Stimulated activated CD4-positive, alpha-beta T cell treated with anti-CD3 and anti-CD28 coated beads, Interleukin-12 subunit alpha, Interleukin-12 subunit beta, amount 100 ng/mL, for 24 hours (primary cell): ENCODE data around the gene WNK4.
A peak's percentile ranks its signal among the peaks of the same experiment; 100 is the strongest.

Source experiments
- DNase-seq, 2 experiments: peaks; one replicate each; pipeline ENCODE4 v3.0.0-alpha.2; 2020; ENCODE audit warnings: low read depth in 2 of 2

WNK4 gene

DNA sequence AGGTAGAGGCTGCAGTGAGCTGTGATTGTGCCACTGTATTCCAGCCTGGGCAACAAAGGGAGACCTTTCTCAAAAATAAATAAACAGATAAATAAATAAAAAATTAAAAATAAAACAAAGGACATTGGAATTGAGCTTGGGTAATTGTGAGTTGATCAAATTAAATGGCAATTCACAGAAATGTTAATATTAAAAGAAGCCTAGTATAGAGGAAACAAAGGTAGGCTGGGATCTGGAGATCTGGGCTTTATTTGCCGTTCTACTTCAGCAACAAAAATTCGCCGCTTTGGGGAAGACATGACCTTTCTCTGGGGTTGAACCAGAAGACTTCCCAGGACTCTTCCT lies 7.5 kb upstream of the WNK4 start:
- DNase-seq, result no peak

DNA sequence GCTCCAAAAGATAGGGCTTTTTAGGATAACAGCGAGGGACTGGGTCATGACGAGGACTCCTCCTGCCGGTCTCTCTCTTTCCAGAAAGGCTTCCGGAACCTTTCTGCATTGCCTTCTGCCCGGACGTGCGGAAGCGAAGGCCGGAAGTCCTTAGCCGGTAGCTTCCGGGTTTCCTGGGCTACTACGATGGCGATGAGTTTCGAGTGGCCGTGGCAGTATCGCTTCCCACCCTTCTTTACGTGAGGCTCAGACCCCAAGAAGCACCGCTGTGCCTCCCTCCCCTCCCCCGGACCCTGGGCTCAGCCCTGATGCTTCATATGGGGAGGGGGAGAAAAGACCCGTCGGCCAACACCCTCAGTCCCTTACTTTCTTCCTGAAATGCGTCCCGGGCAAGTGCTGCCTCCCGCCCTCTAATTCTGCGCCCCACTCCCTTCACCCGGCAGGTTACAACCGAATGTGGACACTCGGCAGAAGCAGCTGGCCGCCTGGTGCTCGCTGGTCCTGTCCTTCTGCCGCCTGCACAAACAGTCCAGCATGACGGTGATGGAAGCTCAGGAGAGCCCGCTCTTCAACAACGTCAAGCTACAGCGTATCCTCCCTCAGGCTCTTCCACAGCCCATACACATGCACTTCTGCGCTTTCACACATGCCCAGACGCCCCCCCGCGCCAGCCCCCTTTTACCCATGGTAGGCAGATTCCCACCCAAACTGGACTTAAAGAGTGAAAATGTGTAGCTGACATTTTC lies 6.9 kb upstream of the WNK4 start, which contains the start of gene VPS25:
Gene VPS25 (plus strand): TSS at position 160 of the 746 bp plus-strand sequence. CDS start 27 bp downstream, at position 187.
- peak; percentile 59 to 61 for DNase-seq

DNA sequence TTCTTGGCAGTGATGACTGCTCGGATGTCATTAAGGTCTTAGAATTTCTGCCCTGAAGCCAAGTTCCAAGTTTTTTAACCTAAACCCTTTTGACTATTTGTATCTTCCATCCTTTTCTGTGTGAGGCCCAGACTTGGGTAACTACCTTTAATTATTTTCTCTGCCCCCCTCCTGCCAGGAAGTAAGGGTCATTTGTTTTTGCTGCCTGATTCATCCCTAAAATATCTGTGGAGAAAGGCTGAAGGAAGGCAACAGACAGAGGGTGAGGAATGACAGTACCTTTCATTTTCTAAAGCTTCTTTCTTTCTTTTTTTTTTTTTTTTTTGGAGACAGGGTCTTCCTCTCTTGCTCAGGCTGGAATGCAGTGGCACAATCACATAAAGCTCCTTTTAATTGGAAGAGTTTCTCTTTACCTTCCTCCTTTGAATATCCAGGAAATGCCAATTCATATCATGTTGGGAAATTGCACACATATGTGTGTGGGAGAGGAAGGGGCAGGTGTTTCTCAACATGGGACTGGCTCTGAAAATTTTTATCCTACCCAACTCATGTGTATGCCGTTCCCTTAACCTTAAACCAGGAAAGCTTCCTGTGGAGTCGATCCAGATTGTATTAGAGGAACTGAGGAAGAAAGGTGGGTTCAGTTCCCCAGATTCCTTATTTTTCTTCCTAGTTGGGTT lies 6.2 kb upstream of the WNK4 start:
- DNase-seq, result no peak

DNA sequence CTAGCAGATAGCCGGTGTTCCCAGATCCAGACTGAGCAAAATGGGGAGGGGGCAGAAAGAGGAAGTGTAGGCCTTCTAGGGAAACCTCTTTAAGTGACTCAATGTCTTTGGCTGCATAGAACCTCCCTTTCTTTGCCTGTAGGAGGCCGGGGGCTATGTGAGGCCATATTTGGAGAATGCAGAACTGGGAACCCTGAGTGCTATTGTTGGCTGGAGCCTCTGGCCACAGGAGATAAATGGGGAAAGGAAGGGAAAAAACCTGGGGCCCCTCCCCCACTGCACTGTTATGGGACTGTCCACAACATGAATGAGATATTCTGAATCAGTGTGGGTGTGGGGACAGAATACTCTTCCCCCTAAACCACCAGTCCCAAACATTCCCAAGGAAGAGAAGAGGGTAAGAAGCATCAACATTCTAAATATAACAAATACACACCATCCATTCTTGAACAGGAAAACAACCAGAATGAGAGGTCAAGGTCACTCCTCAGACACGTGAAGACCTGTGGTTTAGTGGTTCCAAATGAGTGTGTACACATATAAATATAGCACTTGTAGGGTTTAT lies 4.8 kb upstream of the WNK4 start:
- DNase-seq, result no peak

DNA sequence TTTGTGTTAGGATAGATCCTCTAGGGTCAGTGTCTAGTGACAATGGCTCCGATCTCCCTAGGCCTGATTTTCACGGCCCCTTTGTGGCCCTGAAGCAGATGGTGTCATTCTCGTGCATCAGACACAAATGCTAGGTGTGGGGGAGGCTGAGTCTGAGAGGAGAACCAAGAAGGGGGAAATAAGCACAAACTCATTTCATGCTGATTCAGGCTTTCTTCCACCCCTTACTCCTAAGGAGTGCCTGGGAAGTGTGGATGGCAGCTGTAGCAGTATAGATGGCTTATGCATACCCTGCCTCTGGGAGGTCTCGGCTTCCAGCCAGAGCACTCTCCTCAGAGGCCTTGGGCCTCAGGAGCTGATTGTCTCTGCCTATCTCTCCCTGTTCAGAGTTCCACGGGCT lies 1.8 kb upstream of the WNK4 start:
- DNase-seq, result no peak

DNA sequence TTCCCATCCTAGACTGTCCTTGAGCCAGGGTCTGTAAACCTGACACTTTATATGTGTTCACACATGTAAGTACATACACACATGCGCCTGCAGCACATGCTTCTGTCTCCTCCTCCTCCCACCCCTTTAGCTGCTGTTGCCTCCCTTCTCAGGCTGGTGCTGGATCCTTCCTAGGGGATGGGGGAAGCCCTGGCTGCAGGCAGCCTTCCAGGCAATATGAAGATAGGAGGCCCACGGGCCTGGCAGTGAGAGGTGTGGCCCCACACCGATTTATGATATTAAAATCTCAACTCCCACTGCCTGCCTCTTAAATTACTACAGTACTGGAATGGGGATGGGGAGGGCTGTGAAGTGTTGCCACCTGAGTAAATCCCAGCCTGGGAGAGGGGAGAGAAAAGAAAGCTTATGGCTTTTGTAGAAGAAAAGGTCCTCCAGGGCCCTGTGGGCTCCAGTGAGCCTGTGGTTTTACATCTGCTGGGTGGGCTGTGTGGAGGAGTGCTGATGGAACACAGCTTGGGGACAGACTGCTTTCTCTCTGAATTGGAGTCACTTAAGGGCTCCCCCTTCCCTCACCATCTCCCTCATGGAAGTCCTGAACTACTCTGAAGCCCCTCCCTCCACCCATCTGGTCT lies 990 bp upstream of the WNK4 start:
- no peak for DNase-seq

DNA sequence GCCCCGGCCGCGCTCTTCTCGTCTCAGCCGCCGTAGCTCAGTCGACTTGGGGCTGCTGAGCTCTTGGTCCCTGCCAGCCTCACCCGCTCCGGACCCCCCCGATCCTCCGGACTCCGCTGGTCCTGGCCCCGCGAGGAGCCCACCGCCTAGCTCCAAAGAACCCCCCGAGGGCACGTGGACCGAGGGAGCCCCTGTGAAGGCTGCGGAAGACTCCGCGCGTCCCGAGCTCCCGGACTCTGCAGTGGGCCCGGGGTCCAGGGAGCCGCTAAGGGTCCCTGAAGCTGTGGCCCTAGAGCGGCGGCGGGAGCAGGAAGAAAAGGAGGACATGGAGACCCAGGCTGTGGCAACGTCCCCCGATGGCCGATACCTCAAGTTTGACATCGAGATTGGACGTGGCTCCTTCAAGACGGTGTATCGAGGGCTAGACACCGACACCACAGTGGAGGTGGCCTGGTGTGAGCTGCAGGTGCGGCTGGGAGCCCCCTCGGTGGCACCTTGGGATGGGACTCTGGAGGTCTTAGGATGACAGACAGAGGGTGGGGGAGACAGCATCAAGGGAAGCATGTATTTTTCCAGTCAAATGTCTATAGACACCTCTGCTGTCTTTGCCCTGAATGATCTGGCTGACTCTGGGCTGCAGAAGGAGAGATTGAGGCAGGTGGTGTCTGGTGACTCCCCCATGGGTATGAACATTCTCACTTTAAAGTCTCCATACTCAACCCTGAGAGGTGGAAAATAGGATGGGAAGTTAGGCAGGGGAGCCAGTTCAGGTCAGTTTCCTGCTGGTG lies 635 bp downstream of the WNK4 start:
- DNase-seq, result no peak

DNA sequence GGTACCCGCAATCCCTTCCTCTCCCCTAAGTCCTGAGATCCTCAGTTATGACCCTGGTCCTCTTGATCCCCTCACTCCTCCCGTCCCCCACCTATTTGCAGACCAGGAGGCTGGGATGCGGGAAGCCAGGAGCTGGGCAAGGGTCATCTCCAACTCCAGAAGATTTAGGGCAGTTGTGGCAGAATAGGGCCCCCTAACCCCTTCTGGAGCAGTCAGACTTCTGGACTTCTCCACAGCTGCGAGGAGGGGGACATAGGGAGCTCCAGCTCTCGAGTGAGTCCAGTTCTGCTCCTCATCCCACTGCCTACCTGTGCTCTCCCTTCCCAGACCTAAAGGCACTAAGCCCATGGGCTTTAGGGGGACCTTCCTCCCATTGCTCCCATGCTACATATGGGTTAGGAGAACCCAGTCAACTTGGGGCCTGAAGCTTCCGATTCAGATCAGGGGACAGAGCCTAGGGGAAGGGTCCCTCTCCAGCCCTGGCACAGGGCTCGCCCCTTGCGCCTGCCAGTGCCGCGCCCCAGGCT lies 1.3 kb downstream of the WNK4 start:
- DNase-seq, result no peak

DNA sequence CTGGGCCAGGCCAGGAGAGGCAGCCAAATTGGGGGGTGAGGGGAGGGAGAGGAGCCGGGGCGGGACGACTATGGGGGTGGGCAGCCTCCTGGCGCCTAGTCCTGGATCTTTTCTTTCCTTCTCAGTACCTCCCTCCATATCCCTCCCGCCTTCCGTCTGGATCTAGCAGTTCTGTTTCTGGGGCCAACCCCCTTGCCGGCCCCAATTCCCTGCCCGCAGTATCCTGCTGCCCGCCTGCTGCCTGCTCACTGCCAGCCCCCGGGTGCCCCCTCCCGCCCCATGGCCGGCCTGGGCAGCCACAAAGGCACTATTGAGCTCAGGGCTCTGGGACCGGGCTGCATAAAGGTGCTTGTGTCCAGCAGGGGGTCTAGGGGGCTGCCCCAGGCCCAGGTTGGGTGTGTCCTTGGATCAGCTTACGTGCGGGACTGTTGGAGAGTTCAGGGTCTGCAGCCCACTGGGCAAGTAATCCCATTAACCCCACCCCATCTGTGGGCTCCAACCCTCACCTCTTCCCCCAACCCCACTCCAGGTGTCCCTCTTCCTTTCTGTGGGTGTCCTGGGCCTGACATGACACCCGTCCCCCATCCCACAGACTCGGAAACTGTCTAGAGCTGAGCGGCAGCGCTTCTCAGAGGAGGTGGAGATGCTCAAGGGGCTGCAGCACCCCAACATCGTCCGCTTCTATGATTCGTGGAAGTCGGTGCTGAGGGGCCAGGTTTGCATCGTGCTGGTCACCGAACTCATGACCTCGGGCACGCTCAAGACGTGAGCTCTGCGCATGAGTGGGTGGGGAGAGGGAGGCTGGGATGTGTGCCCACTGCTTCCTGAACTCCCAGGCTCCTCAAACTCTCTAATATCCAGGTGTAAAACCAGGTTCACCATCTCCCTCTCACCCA lies 2.0 kb downstream of the WNK4 start:
- no peak for DNase-seq

DNA sequence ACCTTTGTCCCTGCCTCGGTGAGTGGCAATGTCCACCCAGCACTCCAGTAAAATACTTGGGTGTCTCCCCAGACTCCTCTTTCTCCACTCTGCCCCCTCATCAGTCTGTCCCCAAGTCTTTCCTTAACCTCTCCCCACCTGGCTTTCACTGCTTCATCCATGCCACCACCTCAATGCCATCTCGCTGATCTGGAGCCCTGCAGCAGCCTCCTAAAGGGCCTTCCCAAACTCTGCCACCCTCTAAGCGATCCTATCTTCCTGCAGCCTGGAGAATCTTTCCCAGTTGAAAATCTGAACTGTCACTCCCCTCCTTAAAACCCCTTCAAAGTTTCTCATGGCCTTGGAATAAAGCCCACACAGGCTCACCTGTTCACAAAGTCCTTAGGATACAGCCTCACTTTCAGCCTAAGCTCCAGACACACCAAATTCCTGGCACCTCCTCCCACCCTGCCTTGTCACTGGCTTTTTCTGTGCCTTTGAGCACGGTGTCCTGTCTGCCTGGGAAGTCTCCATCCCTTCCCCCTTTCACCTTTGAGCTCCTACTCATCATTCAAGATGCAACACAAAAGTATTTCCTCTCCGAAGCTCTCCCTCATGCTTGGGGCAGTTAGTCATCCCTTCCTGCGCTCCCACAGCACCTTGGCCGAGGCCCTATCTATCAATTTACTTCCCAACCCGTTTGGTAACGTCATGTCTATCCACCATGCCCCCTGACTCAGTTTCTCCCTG lies 2.8 kb downstream of the WNK4 start:
- no peak for DNase-seq

DNA sequence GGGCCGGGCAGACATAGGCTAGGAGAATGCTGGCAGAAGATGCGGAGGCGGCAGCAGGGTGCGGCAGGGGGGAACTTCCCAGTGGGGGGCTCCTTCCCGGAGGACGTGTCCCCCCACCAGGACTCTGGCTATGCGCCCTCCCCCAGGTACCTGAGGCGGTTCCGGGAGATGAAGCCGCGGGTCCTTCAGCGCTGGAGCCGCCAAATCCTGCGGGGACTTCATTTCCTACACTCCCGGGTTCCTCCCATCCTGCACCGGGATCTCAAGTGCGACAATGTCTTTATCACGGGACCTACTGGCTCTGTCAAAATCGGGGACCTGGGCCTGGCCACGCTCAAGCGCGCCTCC lies 3.4 kb downstream of the WNK4 start:
- no peak for DNase-seq

DNA sequence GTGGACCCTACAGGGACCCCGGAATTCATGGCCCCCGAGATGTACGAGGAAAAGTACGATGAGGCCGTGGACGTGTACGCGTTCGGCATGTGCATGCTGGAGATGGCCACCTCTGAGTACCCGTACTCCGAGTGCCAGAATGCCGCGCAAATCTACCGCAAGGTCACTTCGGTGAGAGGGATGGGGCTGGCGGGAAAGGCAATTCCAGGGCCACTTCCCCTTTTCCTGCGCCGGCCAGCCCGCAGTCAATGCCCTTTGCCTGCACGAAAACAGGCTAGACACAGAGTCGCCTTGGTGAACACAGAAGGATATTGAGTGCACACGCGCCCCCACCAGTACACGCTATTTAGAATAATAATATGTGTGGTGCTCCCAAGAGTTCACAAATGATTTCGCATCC lies 4.0 kb downstream of the WNK4 start:
- no peak for DNase-seq

DNA sequence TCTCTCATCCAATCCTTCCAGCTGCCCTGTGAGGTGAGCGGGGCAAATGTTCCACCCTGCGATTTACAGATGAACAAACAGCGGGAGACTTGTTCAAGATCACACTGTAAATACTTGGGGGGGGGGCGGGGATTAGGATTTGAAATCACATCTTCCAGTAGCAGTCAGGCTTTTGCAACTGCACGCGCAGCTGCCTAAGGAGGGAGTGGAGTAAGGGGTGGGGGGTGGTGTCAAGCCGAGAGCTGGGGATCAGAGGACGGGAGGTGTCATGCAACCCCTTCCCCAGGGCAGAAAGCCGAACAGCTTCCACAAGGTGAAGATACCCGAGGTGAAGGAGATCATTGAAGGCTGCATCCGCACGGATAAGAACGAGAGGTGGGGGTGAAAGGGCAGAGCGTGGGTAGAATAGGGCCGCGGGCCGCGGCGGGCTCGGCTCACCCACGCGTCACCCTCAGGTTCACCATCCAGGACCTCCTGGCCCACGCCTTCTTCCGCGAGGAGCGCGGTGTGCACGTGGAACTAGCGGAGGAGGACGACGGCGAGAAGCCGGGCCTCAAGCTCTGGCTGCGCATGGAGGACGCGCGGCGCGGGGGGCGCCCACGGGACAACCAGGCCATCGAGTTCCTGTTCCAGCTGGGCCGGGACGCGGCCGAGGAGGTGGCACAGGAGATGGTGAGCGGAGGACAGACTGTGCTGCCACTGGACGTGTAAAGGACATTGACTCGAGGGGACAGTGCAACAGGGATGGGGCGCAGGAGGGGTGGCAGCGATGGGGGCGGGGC lies 4.6 kb downstream of the WNK4 start:
- no peak for DNase-seq

DNA sequence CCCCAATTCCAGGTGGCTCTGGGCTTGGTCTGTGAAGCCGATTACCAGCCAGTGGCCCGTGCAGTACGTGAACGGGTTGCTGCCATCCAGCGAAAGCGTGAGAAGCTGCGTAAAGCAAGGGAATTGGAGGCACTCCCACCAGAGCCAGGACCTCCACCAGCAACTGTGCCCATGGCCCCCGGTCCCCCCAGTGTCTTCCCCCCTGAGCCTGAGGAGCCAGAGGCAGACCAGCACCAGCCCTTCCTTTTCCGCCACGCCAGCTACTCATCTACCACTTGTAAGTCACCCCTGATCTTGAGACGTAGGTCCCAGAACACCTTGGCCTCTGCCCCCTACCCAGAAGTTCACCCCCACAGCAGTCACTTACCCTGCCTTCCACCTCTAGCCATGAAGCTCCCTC lies 6.9 kb downstream of the WNK4 start:
- no peak for DNase-seq

DNA sequence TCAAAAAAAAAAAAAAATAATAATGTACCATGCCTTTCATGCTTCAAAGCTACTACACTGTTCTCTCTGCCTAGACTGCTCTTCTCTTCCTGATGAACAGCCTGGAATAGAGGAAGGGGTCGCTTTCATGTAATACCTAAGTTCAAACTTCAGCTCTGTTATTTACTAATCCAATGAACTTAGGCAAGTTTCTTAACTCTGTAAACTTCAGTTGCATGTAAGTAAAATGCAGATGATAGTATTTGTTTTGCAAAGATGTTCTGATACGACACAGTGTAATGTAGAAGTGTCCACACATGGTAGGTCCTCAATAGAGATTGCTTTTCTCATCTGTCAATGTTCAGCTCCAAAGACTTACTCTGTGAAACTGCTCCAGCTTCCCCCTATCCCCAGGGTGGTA lies 11.5 kb downstream of the WNK4 start:
- DNase-seq, result no peak

DNA sequence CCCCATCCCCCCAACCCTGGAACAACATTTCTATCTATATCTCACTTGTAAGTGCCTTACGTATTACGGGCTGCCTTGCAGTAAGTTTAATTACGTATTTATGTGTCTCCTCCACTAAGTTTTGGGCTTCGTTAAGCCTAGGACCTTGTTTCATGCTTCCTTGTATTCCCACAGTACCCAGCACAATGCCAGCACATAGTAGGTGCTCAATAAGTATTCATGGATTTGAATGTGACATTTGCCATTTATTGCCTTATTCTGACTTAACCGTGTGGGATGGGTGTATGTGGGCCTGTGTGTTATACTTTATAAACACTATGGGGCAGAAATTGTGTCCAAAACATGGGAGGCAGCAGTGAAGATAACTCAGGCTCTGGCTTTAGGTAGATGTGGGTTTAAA lies 12.1 kb downstream of the WNK4 start:
- DNase-seq, result no peak

DNA sequence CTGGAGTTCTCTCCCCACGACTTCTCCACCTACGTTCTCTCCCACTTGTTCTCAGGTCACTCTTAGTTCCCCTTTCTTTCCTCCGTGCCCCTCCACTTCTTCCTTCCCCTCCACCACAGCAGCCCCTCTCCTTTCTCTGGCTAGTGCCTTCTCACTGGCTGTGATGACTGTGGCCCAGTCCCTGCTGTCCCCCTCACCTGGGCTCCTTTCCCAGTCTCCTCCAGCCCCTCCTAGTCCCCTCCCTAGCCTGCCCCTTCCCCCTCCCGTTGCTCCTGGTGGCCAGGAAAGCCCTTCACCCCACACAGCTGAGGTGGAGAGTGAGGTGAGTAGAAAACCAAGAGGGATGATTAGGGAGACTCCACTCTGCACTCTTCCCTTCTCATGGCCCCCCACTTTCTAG lies 14.7 kb downstream of the WNK4 start:
- DNase-seq, result no peak

DNA sequence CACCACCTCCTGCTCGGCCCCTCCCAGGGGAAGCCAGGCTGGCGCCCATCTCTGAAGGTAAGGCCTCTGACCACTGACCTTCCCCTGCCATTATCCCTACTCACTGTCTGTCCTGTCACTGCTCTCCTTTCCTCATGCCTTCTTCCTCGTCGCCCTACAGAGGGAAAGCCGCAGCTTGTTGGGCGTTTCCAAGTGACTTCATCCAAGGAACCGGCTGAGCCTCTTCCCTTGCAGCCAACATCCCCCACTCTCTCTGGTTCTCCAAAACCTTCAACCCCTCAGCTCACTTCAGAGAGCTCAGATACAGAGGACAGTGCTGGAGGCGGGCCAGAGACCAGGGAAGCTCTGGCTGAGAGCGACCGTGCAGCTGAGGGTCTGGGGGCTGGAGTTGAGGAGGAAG lies 15.1 kb downstream of the WNK4 start:
- DNase-seq, result no peak

DNA sequence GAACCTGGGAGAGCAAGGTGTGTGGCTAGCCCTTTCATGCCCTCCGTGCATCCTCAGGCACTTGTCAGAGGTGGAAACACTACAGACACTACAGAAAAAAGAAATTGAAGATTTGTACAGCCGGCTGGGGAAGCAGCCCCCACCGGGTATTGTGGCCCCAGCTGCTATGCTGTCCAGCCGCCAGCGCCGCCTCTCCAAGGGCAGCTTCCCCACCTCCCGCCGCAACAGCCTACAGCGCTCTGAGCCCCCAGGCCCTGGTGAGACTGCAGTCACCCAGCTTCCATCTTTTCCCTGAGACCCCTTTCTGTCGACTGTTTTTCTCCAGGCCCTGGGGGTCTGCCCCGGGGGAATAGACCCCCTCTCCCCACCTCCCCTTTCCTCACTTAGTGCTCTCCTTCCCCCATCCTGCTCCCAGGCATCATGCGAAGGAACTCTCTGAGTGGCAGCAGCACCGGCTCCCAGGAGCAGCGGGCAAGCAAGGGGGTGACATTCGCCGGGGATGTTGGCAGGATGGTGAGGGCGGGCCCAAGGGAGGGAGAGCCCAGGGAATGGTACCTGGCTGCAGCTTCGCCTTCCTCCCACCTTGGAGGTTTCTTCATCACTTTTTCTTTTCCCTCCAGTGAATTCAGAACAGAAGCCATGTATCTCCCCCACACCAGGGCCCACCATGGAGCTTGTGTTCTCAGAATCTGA lies 15.8 kb downstream of the WNK4 start:
- DNase-seq, result no peak
